Measurements from ENCODE around the gene TFAP2A.
A peak's percentile ranks its signal among the peaks of the same experiment; 100 is the strongest.

The TFAP2A gene

DNA sequence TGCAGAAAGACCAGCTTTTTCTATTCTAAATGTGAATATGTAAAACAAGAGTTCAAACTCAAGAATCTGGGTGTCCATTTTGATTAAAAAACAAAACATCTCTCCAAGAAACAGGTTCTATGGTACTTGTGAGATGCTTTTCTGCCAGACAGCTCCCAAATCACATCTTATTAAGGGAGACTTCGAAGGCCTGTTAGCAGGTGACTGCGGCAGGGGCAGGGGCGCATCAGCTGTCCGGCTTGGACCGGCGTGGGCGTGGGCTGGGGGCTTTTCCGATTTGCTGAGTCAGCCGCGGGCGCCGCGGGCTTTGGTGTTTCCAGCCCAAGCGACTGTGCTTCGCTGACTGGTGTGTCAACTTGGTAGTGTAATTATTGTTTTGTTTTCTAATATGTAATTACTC is 32.6 kb downstream of the TFAP2A start:
- no peak for DNase-seq

DNA sequence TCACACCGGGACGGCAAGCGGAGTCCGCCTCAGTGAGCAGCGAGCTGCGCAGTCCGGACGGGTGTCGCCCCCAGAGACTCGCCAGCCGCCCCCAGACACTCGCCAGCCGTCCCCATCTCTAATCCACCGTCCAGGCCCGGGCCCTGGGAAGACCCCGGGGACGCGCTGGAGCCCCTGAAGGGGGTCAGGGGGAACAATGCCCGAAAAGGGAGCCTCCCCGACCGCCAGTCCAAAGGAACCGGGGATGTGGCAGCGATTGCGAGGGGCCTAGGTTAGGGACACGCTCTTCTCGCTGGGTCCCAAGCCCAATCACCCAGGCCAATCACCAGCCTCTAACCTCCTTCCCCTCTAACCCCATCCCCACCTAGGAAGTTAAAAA is 33.1 kb downstream of the TFAP2A start:
- no peak for DNase-seq

- no peak for DNase-seq
Observed at GRCh38 chr6:10381133-10381829, 33.6 kb downstream of the TFAP2A start.

DNA sequence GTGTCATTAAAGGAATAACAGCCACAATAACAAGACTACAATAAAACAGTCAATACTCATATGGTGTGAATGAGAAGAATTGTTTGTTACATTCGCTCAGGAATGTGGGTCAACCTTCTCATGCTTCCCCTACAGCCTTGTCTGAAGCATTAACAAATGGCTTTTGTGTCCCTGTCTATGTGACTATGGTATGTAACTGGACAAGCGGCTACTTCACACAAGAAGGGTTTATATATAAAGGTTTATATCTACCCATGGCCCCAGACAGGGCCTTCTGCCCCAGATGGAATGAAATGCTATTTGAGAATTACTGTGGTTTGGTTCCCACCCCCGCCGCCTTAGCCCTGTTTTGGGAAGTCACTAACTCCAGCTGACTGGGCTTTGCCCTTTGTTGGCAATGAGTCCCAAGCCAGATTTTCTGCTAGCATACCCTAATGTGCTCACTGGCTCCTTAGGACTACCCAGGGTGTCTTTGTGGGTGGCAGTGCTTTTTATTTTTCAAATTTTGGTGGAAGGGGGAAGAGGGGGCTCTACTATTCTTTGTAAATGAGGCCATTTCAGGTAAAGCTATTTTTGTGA is 39.4 kb downstream of the TFAP2A start:
- no peak for DNase-seq

GRCh38 chr6:10373642-10374359 is 41.1 kb downstream of the TFAP2A start:
- no peak for DNase-seq

GRCh38 chr6:10369896-10370295 is 45.0 kb downstream of the TFAP2A start:
- peak; percentile 15 for DNase-seq

GRCh38 chr6:10368861-10369260 is 46.0 kb downstream of the TFAP2A start:
- no peak for DNase-seq

- DNase-seq = no peak
Observed at GRCh38 chr6:10363911-10364310, 51.0 kb downstream of the TFAP2A start.

DNA sequence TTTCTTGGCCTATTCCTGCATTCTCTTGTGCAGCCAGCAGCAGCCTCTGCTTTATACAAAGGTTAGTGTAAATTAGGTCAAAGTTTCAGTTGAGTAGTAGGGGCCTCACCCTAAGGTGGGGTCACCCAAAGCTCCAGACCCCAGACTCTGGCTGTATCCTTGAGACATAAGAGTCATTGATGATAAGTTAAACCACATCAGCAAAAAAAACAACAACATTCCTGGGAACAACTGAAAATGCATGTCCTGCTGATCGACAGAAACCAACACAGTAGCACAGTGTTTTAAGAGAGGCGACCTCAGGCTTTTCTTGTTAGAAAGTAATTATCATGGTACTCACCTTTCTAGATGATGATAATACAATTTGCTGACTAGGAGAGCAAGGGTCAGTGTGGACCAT is 52.6 kb downstream of the TFAP2A start:
- no peak for DNase-seq

- DNase-seq = no peak
Observed at GRCh38 chr6:10361428-10361827, 53.4 kb downstream of the TFAP2A start.

DNA sequence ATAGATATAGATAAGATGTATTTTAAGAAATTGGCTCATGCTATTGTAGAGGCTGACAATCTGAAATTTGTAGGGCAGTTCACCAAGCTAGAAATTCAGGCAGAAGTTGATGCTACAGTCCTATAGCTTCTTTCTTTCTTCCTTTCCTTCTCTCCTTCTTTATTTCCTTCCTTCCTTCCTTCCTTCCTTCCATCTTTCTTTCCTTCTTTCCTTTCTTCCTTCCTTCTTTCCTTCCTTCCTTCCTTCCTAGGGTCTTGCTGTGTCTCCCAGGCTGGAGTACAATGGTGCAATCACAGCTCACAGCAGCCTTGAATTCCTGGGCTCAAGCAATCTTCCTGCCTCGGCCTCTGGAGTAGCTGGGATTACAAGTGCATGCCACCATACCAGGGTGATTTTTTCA is 55.3 kb downstream of the TFAP2A start:
- no peak for DNase-seq

DNA sequence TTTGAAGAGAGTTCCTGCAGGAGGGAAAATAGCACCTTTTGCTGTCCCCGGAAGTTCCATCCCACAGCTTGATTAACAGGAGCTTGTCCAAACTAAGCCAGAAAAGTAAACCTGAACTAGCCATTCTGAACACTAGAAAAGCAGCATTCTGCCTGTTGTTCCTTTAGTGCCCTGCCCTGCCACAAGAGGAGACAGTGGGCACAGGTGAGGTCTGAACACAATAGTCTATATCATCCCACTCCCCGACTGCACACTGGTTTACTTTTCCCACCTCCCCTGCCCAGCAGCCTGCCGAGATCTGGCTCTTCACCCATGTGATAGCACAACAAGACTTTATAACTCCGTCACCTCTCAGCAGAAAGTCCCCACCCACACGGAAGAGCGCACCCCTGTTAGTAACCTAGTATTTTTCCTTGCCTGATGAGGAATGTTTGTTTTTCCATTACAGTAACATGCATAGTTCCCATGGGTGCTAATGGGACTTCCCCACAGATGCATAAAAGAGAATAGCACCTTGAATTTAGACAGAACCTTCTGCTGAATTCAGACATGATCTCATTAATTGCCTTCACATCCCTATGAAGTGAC is 59.7 kb downstream of the TFAP2A start:
- no peak for DNase-seq

GRCh38 chr6:10351791-10352190 is 63.1 kb downstream of the TFAP2A start:
- no peak for DNase-seq

DNA sequence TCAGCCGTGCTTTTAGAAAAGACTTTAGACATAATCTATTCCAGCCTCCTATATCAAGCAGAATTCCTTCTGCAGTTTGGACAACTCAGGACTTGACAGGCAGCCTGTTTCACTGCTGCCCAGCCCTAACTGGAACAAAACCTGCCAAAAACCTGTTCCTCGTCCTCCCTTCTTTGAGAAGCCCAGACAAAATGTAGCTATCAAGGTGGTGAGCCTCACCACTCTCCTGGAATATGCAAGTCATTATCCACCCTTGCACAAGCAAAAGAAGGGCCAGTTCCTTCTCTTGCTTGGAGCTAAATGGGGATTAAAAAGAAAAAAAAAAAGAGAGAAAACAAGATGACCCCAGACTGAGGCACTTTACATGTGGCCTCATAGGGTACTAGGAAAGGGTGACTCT is 64.2 kb downstream of the TFAP2A start:
- no peak for DNase-seq

- DNase-seq = no peak
Observed at GRCh38 chr6:10347561-10348327, 67.1 kb downstream of the TFAP2A start.

Data from activated CD4-positive, alpha-beta T cell treated with anti-CD3 and anti-CD28 coated beads, Interleukin-2, Interleukin-6, amounts not matched to agents 100 ng/mL and 50 ng/mL, durations not matched to agents 16 hours and 8 hours (primary cell).